HepG2 (cell line): Measurements from ENCODE around the gene TOMM7. TPM values are rescaled to one million over a fixed set of nuclear protein-coding genes. Genes with fewer than 3 reads are reported as not detected.

Source experiments
- ATAC-seq: fragments of 200-7000 bp; cut with Tn5 transposase; 3 replicates; pipeline ENCODE4 v1.9.1; 2020; ENCODE audit warnings: mild to moderate bottlenecking, moderate library complexity
- BruUV-seq: library from RNA; stranded (reverse); fragments of 400-500 nt; replicated peaks from 2 replicates; lab custom pipeline; 2021; lab: Mats Ljungman, UMichigan
- CTCF ChIA-PET: fragments of 300-600 bp; formaldehyde crosslinking; extraction: SDS; loops from one replicate; lab custom pipeline; 2021; ENCODE audit warnings: low total read pairs, inconsistent platforms, low intra/inter-chr PET ratio; lab: Yijun Ruan, JAX
- POLR2A ChIA-PET: fragments of 350-600 bp; sonication (Branson Sonifier 250); formaldehyde crosslinking; loops from one replicate; lab custom pipeline; 2020; ENCODE audit warnings: antibody characterized with exemption, inconsistent platforms; lab: Yijun Ruan, JAX
- DNase-seq: peaks from one replicate; pipeline ENCODE4 v3.0.0-alpha.2; 2015; ENCODE audit warnings: low spot score
- FAIRE-seq: peaks from 3 replicates; lab custom pipeline; 2011; peaks lifted over from hg19 to GRCh38; lab: Jason Lieb, UNC
- H2AFZ ChIP-seq: one replicate; pipeline ENCODE4 v1.6.1; 2011; ENCODE audit warnings: low read length, inconsistent platforms
- H3K27ac ChIP-seq: fragments of 300-600 bp; 3 replicates; pipeline ENCODE4 v1.8.0; 2011; ENCODE audit warnings: mixed run types, mild to moderate bottlenecking, mixed read lengths, low read length, inconsistent platforms; ENCODE audit not compliant: insufficient read depth; ENCODE audit errors: extremely low read length
- H3K27me3 ChIP-seq, 2 experiments: fragments of 200-600 bp in 1 of 2; 2 replicates in 1 of 2; 3 replicates in 1 of 2; pipeline versions ENCODE4 v1.6.0 to v1.8.0; 2011; ENCODE audit warnings: low read length in 2 of 2, mild to moderate bottlenecking in 2 of 2, moderate library complexity in 2 of 2, inconsistent platforms in 1 of 2; ENCODE audit not compliant: insufficient read depth in 2 of 2, control insufficient read depth in 1 of 2
- H3K36me3 ChIP-seq, 2 experiments: fragments of 200-600 bp in 1 of 2; replicated peaks in 1 of 2; 2 replicates in 1 of 2; 3 replicates in 1 of 2; pipeline versions ENCODE4 v1.5.1 to v1.8.0; 2011; ENCODE audit warnings: low read length in 2 of 2, inconsistent platforms in 1 of 2; ENCODE audit not compliant: insufficient read depth in 2 of 2, control insufficient read depth in 1 of 2
- H3K4me1 ChIP-seq: 2 replicates; pipeline ENCODE4 v1.5.1; 2012; ENCODE audit warnings: low read length, inconsistent platforms; ENCODE audit not compliant: insufficient read depth
- H3K4me2 ChIP-seq: 2 replicates; pipeline ENCODE4 v1.6.0; 2011; ENCODE audit warnings: low read depth, low read length, inconsistent platforms
- H3K4me3 ChIP-seq, 3 experiments: fragments of 200-600 bp in 1 of 3; sonication (generic), shearing (Covaris generic) in 1 of 3; replicated peaks in 1 of 3; 2 replicates each; pipeline ENCODE4 v1.5.1; 2011 to 2016; ENCODE audit warnings: low read length in 3 of 3, inconsistent platforms in 2 of 3, low read depth in 2 of 3, mild to moderate bottlenecking in 2 of 3, control low read depth in 1 of 3, mixed read lengths in 1 of 3; ENCODE audit not compliant: insufficient read depth in 1 of 3
- H3K79me2 ChIP-seq: one replicate; pipeline ENCODE4 v1.6.1; 2011; ENCODE audit warnings: low read length, inconsistent platforms; ENCODE audit not compliant: insufficient read depth
- H3K9ac ChIP-seq: 2 replicates; pipeline ENCODE4 v1.6.0; 2011; ENCODE audit warnings: mild to moderate bottlenecking, low read depth, low read length, inconsistent platforms; ENCODE audit not compliant: insufficient read depth
- H3K9me3 ChIP-seq: 2 replicates; pipeline ENCODE4 v1.5.1; 2012; ENCODE audit warnings: mild to moderate bottlenecking, low read length
- H4K20me1 ChIP-seq: 2 replicates; pipeline ENCODE4 v1.6.0; 2011; ENCODE audit warnings: inconsistent platforms, mild to moderate bottlenecking, low read length, moderate library complexity; ENCODE audit not compliant: insufficient read depth
- EHMT2 ChIP-seq: fragments of 200-600 bp; sonication (generic); IDR thresholded peaks from 2 replicates; pipeline ENCODE4 v1.7.0; 2017; ENCODE audit warnings: antibody characterized with exemption, low read depth, low read length, borderline replicate concordance
- MNT ChIP-seq: fragments of 450-650 bp; IDR thresholded peaks from 2 replicates; pipeline ENCODE4 v1.6.1; 2016
- SIX1 ChIP-seq: sonication (generic); formaldehyde crosslinking; IDR thresholded peaks from 2 replicates; pipeline ENCODE4 v1.4.0; 2020; ENCODE audit warnings: missing genetic modification reagents, borderline replicate concordance
- TBX3 ChIP-seq: fragments of 450-650 bp; IDR thresholded peaks from 2 replicates; pipeline ENCODE4 v1.6.1; 2017; ENCODE audit warnings: antibody characterized with exemption, mild to moderate bottlenecking, inconsistent platforms, borderline replicate concordance
- ZFYVE20 ChIP-seq: sonication (generic); formaldehyde crosslinking; IDR thresholded peaks from 2 replicates; pipeline ENCODE4 v1.8.0; 2023; ENCODE audit warnings: low read depth, mild to moderate bottlenecking, moderate library complexity, missing genetic modification reagents, borderline replicate concordance
- ZHX1 ChIP-seq: sonication (generic); formaldehyde crosslinking; IDR thresholded peaks from 2 replicates; pipeline ENCODE4 v1.8.1; 2022; ENCODE audit warnings: low read depth, mild to moderate bottlenecking, missing genetic modification reagents
- ZSCAN31 ChIP-seq: sonication (generic); formaldehyde crosslinking; IDR thresholded peaks from 2 replicates; pipeline ENCODE4 v1.5.0; 2020; ENCODE audit warnings: low read depth, mild to moderate bottlenecking, missing genetic modification reagents
- WGBS: methylation state at CpG from one replicate; pipeline ENCODE4 v1.1.6; 2017; ENCODE audit warnings: low lambda C conversion rate; 5-methylcytosine and 5-hydroxymethylcytosine counted together
- in situ Hi-C: cut with HindIII; loops from 2 replicates; pipeline ENCODE4 v1.10.0; 2017; ENCODE audit warnings: low pct_unique_long_range_greater_than_20kb; ENCODE audit not compliant: extremely low pct_ligation_motif_present
- intact Hi-C: fragments of 100-400 bp; cut with micrococcal nuclease; formaldehyde crosslinking; loops from one replicate; pipeline ENCODE4 v1.10.0; 2022; ENCODE audit not compliant: unreplicated experiment
- polyA plus RNA-seq, 8 experiments: library from polyadenylated mRNA; depleted of rRNA in 3 of 8; stranded (reverse) in 7 of 8; unstranded in 1 of 8; fragments of >200 nt; fragmentation: Illumina TruSeq in 4 of 8; extraction: Trizol in 4 of 8; gene quantifications; 2 replicates each; pipeline versions ENCODE4 v1.2.1 to v1.2.3, GENCODE V29; 2011 to 2016; ENCODE audit warnings: low read depth in 4 of 8, missing spikeins in 1 of 8, mixed read lengths in 1 of 8; ENCODE audit not compliant: insufficient read depth in 1 of 8
- total RNA-seq, 5 experiments: library from RNA; depleted of rRNA; stranded (reverse); fragments of >200 nt; fragmentation: Illumina TruSeq; extraction: Trizol; gene quantifications; 2 replicates each; pipeline ENCODE4 v1.2.3, GENCODE V29; 2016; ENCODE audit warnings: low read depth in 1 of 5
- TF ChIP-seq, protein P1 (sequence below): sonication (generic); formaldehyde crosslinking; IDR thresholded peaks from 2 replicates; pipeline ENCODE4 v1.9.0; 2021; ENCODE audit warnings: missing genetic modification reagents, borderline replicate concordance
- TF ChIP-seq, protein P2 (sequence below): IDR thresholded peaks from 2 replicates; pipeline ENCODE4 v1.6.1; 2012; ENCODE audit warnings: low read length, improper control_type of control experiment

TOMM7 gene
- total and polyA plus RNA-seq, 2 of the 13 experiments (the other 11 are each of a cell fraction or from before 2014, with no cell fraction given) = 251 to 369 TPM

GRCh38 chr7:22814261-22815208, 8.1 kb downstream of the TOMM7 start:
- H3K4me2 ChIP-seq = no peak overlapping the region
- H3K9me3 ChIP-seq = no peaks in the 10 kb centered on the region
- ChIA-PET CTCF (interaction anchor here (0.6 kb wide), 1 partner anchor 42 kb away, joined by 3 read pairs; no protein-coding TSS in a partner anchor), POLR2A (interaction anchor here (0.8 to 1.5 kb wide), 2 partner anchors 12 to 28 kb away, joined by 3 to 5 read pairs; no protein-coding TSS in a partner anchor)
- H3K36me3 ChIP-seq = peaks cover 3 to 40% of the 10 kb centered on the region in 2 experiments; a peak in 3 of 5 replicates
- in situ Hi-C loops (no loop called here), intact Hi-C loops (loop anchor here (2.0 kb wide), 1 partner anchor 28 kb away; no protein-coding TSS in a partner anchor)
- FAIRE-seq (peak; percentile 4), DNase-seq (peak; percentile 84), ATAC-seq (peak; percentile 92)
- H2AFZ ChIP-seq = no peak overlapping the region
- H3K27ac ChIP-seq = peak overlapping the region; percentile 1
- H3K4me1 ChIP-seq = peaks cover 40% of the 10 kb centered on the region
- 66% methylated on average over 10 of the region's 10 CpGs for WGBS
- peaks cover 2% of the 10 kb centered on the region for H3K79me2 ChIP-seq
- H3K4me3 ChIP-seq = no peak overlapping the region
- no peaks in the 10 kb centered on the region for H4K20me1 ChIP-seq
- no TSS peak for BruUV-seq
- no peaks in the 10 kb centered on the region for H3K27me3 ChIP-seq
- H3K9ac ChIP-seq = no peak overlapping the region
- TF ChIP-seq EHMT2 = no peak
- no peak for TF ChIP-seq MNT
- TF ChIP-seq SIX1 (CRISPR knock-in tag) = peak; percentile 91; the same call in 1 of the 2 replicates
- no peak for TF ChIP-seq ZSCAN31
- TF ChIP-seq ZFYVE20 (CRISPR knock-in tag) = no peak
- TF ChIP-seq TBX3 = peak; percentile 85; the same call in 1 of the 2 replicates
- TF ChIP-seq, protein P1, sequence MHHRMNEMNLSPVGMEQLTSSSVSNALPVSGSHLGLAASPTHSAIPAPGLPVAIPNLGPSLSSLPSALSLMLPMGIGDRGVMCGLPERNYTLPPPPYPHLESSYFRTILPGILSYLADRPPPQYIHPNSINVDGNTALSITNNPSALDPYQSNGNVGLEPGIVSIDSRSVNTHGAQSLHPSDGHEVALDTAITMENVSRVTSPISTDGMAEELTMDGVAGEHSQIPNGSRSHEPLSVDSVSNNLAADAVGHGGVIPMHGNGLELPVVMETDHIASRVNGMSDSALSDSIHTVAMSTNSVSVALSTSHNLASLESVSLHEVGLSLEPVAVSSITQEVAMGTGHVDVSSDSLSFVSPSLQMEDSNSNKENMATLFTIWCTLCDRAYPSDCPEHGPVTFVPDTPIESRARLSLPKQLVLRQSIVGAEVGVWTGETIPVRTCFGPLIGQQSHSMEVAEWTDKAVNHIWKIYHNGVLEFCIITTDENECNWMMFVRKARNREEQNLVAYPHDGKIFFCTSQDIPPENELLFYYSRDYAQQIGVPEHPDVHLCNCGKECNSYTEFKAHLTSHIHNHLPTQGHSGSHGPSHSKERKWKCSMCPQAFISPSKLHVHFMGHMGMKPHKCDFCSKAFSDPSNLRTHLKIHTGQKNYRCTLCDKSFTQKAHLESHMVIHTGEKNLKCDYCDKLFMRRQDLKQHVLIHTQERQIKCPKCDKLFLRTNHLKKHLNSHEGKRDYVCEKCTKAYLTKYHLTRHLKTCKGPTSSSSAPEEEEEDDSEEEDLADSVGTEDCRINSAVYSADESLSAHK (CRISPR knock-in tag) = no peak
- TF ChIP-seq, protein P2, sequence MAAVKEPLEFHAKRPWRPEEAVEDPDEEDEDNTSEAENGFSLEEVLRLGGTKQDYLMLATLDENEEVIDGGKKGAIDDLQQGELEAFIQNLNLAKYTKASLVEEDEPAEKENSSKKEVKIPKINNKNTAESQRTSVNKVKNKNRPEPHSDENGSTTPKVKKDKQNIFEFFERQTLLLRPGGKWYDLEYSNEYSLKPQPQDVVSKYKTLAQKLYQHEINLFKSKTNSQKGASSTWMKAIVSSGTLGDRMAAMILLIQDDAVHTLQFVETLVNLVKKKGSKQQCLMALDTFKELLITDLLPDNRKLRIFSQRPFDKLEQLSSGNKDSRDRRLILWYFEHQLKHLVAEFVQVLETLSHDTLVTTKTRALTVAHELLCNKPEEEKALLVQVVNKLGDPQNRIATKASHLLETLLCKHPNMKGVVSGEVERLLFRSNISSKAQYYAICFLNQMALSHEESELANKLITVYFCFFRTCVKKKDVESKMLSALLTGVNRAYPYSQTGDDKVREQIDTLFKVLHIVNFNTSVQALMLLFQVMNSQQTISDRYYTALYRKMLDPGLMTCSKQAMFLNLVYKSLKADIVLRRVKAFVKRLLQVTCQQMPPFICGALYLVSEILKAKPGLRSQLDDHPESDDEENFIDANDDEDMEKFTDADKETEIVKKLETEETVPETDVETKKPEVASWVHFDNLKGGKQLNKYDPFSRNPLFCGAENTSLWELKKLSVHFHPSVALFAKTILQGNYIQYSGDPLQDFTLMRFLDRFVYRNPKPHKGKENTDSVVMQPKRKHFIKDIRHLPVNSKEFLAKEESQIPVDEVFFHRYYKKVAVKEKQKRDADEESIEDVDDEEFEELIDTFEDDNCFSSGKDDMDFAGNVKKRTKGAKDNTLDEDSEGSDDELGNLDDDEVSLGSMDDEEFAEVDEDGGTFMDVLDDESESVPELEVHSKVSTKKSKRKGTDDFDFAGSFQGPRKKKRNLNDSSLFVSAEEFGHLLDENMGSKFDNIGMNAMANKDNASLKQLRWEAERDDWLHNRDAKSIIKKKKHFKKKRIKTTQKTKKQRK = no peak
- TF ChIP-seq ZHX1 = no peak
